A549 (cell line): ENCODE data around the gene DPPA2. TPM values are rescaled to one million over a fixed set of nuclear protein-coding genes. Genes with fewer than 3 reads are reported as not detected.

ENCODE experiments used
- ATAC-seq, 2 experiments: fragments of 200-7000 bp in 1 of 2; fragments of >200 bp in 1 of 2; cut with Nextera tagmentation in 1 of 2; cut with Tn5 transposase in 1 of 2; 3 replicates each; pipeline versions ENCODE4 v1.8.0 to v1.9.1; 2018 to 2020; ENCODE audit warnings: mild to moderate bottlenecking in 1 of 2, moderate library complexity in 1 of 2
- CTCF ChIA-PET: fragments of 300-600 bp; sonication (Branson Sonifier 250); formaldehyde crosslinking; extraction: SDS; loops from one replicate; lab custom pipeline; 2021; ENCODE audit warnings: antibody characterized with exemption, inconsistent platforms; lab: Yijun Ruan, JAX
- POLR2A ChIA-PET: fragments of 350-600 bp; formaldehyde crosslinking; extraction: SDS; loops from one replicate; lab custom pipeline; 2021; ENCODE audit warnings: antibody characterized with exemption, inconsistent platforms; lab: Yijun Ruan, JAX
- DNase-seq, 2 experiments: peaks; one replicate each; pipeline versions ENCODE4 v3.0.0 to v3.0.0-alpha.2; 2011 to 2016; ENCODE audit warnings: low read depth in 1 of 2, low spot score in 1 of 2
- FAIRE-seq: peaks from 2 replicates; lab custom pipeline; 2011; peaks lifted over from hg19 to GRCh38; lab: Jason Lieb, UNC
- H3K27ac ChIP-seq, 2 experiments: fragments of >200 bp; sonication (Bioruptor Twin); formaldehyde crosslinking; 3 replicates each; pipeline ENCODE4 v1.5.1; 2016 to 2017
- H3K4me1 ChIP-seq: fragments of >200 bp; sonication (Bioruptor Twin); formaldehyde crosslinking; 3 replicates; pipeline ENCODE4 v1.6.1; 2016
- H3K4me2 ChIP-seq: fragments of >200 bp; sonication (Bioruptor Twin); formaldehyde crosslinking; 3 replicates; pipeline ENCODE4 v1.6.1; 2016
- H3K4me3 ChIP-seq: fragments of >200 bp; sonication (Bioruptor Twin); formaldehyde crosslinking; 3 replicates; pipeline ENCODE4 v1.5.1; 2016
- H3K9me3 ChIP-seq: fragments of >200 bp; sonication (Bioruptor Twin); formaldehyde crosslinking; 3 replicates; pipeline ENCODE4 v1.6.1; 2016
- BHLHE40 ChIP-seq: IDR thresholded peaks from 2 replicates; pipeline ENCODE4 v1.6.1; 2012; ENCODE audit warnings: low read depth, low read length, inconsistent platforms
- CBX8 ChIP-seq: fragments of 200-600 bp; sonication (generic); IDR thresholded peaks from 2 replicates; pipeline ENCODE4 v1.6.1; 2016
- CEBPB ChIP-seq, 2 experiments: fragments of >200 bp in 1 of 2; sonication (Bioruptor Twin) in 1 of 2; formaldehyde crosslinking in 1 of 2; IDR thresholded peaks; 2 replicates each; pipeline ENCODE4 v1.6.1; 2012 to 2016
- CHD2 ChIP-seq: fragments of 150-350 bp; IDR thresholded peaks from 2 replicates; pipeline ENCODE4 v1.6.1; 2014; ENCODE audit warnings: low read length; ENCODE audit not compliant: partially characterized antibody
- CHD4 ChIP-seq: fragments of 200-600 bp; sonication (generic); IDR thresholded peaks from 2 replicates; pipeline ENCODE4 v1.6.1; 2016; ENCODE audit warnings: antibody characterized with exemption, mild to moderate bottlenecking, borderline replicate concordance
- EP300 ChIP-seq, 2 experiments: fragments of >200 bp; sonication (Bioruptor Twin); formaldehyde crosslinking; IDR thresholded peaks; 2 replicates in 1 of 2; 3 replicates in 1 of 2; pipeline ENCODE4 v1.6.1; 2016 to 2017
- ESRRA ChIP-seq: fragments of 150-350 bp; IDR thresholded peaks from 2 replicates; pipeline ENCODE4 v1.6.1; 2014; ENCODE audit warnings: mild to moderate bottlenecking, low read length, borderline replicate concordance
- FOSB ChIP-seq: fragments of 250-450 bp; sonication (Bioruptor Pico); IDR thresholded peaks from 2 replicates; pipeline ENCODE4 v1.5.0; 2020; ENCODE audit warnings: mild to moderate bottlenecking, moderate library complexity
- FOXS1 ChIP-seq: fragments of 250-450 bp; sonication (Bioruptor Pico); IDR thresholded peaks from 2 replicates; pipeline ENCODE4 v1.5.0; 2020; ENCODE audit warnings: mild to moderate bottlenecking, moderate library complexity
- HEYL ChIP-seq: fragments of 250-450 bp; sonication (Bioruptor Pico); IDR thresholded peaks from 2 replicates; pipeline ENCODE4 v1.8.0; 2021; ENCODE audit warnings: mild to moderate bottlenecking, moderate library complexity
- HOXB5 ChIP-seq: fragments of 250-450 bp; sonication (Bioruptor Pico); IDR thresholded peaks from 2 replicates; pipeline ENCODE4 v1.5.0; 2020; ENCODE audit warnings: mild to moderate bottlenecking, moderate library complexity
- JUNB ChIP-seq: fragments of >200 bp; sonication (Bioruptor Twin); formaldehyde crosslinking; IDR thresholded peaks from 2 replicates; pipeline ENCODE4 v1.6.1; 2016
- KDM1A ChIP-seq: fragments of 200-600 bp; sonication (generic); IDR thresholded peaks from 2 replicates; pipeline ENCODE4 v1.6.1; 2016; ENCODE audit warnings: low read depth, mild to moderate bottlenecking
- MAFK ChIP-seq: fragments of 450-650 bp; IDR thresholded peaks from 2 replicates; pipeline ENCODE4 v1.6.1; 2014; ENCODE audit not compliant: partially characterized antibody
- NFE2L2 ChIP-seq: fragments of 150-350 bp; conservative IDR thresholded peaks from 2 replicates; pipeline ENCODE4 v1.6.1; 2014; ENCODE audit warnings: low read length
- NR3C1 ChIP-seq: fragments of >200 bp; sonication (Bioruptor Twin); formaldehyde crosslinking; IDR thresholded peaks from 3 replicates; pipeline ENCODE4 v1.6.1; 2017
- PHF8 ChIP-seq: fragments of 200-600 bp; sonication (generic); IDR thresholded peaks from 2 replicates; pipeline ENCODE4 v1.6.1; 2016; ENCODE audit warnings: low read depth, mild to moderate bottlenecking, antibody characterized with exemption, moderate library complexity, borderline replicate concordance
- RAD21 ChIP-seq, 2 experiments: fragments of >200 bp in 1 of 2; sonication (Bioruptor Twin) in 1 of 2; formaldehyde crosslinking in 1 of 2; IDR thresholded peaks in 1 of 2; conservative IDR thresholded peaks in 1 of 2; 2 replicates in 1 of 2; 3 replicates in 1 of 2; pipeline ENCODE4 v1.6.1; 2012 to 2018; ENCODE audit warnings: inconsistent platforms in 1 of 2
- RARB ChIP-seq: fragments of 250-450 bp; sonication (Bioruptor Pico); IDR thresholded peaks from 2 replicates; pipeline ENCODE4 v1.8.0; 2021; ENCODE audit warnings: mild to moderate bottlenecking, moderate library complexity
- RCOR1 ChIP-seq: fragments of 150-350 bp; IDR thresholded peaks from 2 replicates; pipeline ENCODE4 v1.6.1; 2014; ENCODE audit warnings: antibody characterized with exemption, low read length, low read depth
- SREBF2 ChIP-seq: fragments of 450-650 bp; IDR thresholded peaks from 2 replicates; pipeline ENCODE4 v1.6.1; 2014; ENCODE audit warnings: mild to moderate bottlenecking, moderate library complexity
- ZFP36 ChIP-seq: fragments of 450-650 bp; IDR thresholded peaks from 2 replicates; pipeline ENCODE4 v1.6.1; 2014; ENCODE audit warnings: borderline replicate concordance; ENCODE audit not compliant: partially characterized antibody
- ZNF302 ChIP-seq: fragments of 250-450 bp; sonication (Bioruptor Pico); IDR thresholded peaks from 2 replicates; pipeline ENCODE4 v1.9.0; 2021; ENCODE audit warnings: inconsistent platforms, mild to moderate bottlenecking, moderate library complexity
- ZSCAN20 ChIP-seq: fragments of 250-450 bp; sonication (Bioruptor Pico); IDR thresholded peaks from 2 replicates; pipeline ENCODE4 v1.8.0; 2022; ENCODE audit warnings: mild to moderate bottlenecking, moderate library complexity
- WGBS: methylation state at CpG from one replicate; pipeline ENCODE4 v1.1.6; 2017; ENCODE audit errors: missing lambda C conversion rate; 5-methylcytosine and 5-hydroxymethylcytosine counted together
- polyA plus RNA-seq, 4 experiments: library from polyadenylated mRNA; depleted of rRNA in 3 of 4; stranded (reverse); fragments of >200 nt; fragmentation: RNase III in 1 of 4; extraction: RNeasy Plus Mini Kit Qiagen cat#74134 plus additional on column Dnase treatment in 1 of 4; gene quantifications; 2 replicates in 3 of 4; 3 replicates in 1 of 4; pipeline ENCODE4 v1.2.3, GENCODE V29; 2011 to 2017
- TF ChIP-seq, protein P1 (sequence below): fragments of 450-650 bp; IDR thresholded peaks from 2 replicates; pipeline ENCODE4 v1.6.1; 2014; ENCODE audit warnings: antibody characterized with exemption
- TF ChIP-seq, protein P2 (sequence below): fragments of 250-450 bp; sonication (Bioruptor Pico); IDR thresholded peaks from 2 replicates; pipeline ENCODE4 v1.5.0; 2020; ENCODE audit warnings: low read depth, mild to moderate bottlenecking, moderate library complexity
- TF ChIP-seq, protein P3 (sequence below): fragments of >200 bp; sonication (Bioruptor Twin); formaldehyde crosslinking; IDR thresholded peaks from 3 replicates; pipeline ENCODE4 v1.5.1; 2016
- TF ChIP-seq, protein P4 (sequence below): IDR thresholded peaks from 2 replicates; pipeline ENCODE4 v1.6.1; 2012; ENCODE audit warnings: low read depth, borderline replicate concordance
- TF ChIP-seq, protein P5 (sequence below): IDR thresholded peaks from 2 replicates; pipeline ENCODE4 v1.6.1; 2012

DPPA2 gene
- polyA plus RNA-seq, 2 of the 4 experiments (the other 2 are of a cell fraction) = not detected

DNA sequence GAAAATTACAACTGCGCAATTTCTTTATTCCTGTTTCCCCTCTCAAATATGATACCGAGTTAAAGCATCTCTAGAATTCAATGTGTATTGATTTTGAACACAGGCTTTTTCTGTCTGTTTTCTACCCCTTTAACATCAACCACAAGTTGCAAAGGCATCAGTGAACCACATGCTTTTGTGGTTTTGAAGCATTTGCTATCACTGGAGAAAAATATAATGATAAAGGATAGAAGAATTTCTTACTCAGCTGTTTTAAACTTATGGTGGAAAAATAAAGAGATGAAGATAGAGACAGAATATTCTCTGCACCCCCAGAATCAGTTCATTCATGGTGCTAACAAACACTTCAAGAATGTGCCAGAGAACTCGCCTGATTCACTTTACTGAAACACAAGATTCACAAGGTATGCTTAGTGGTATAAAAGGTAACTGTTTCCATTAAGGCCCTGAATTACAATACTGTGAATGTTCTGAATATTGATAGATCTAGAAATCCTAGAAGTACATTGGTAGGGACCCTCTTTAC, 30.5 kb upstream of the DPPA2 start:
- FAIRE-seq (no peak), DNase-seq (no peak), ATAC-seq (no peak)
- Histone ChIP-seq H3K4me3 (no peak overlapping the region), H3K9me3 (no peaks in the 10 kb centered on the region), H3K27ac (no peak overlapping the region), H3K4me2 (no peak overlapping the region), H3K4me1 (no peaks in the 10 kb centered on the region; the same call in 2 of the 3 replicates)
- POLR2A ChIA-PET = no interaction called here
- CTCF ChIA-PET = interaction anchor here (1.1 kb wide), 1 partner anchor 67 kb away, joined by 3 read pairs; no protein-coding TSS in a partner anchor
- 71% methylated on average over 3 of the region's 3 CpGs for WGBS
- no peak for TF ChIP-seq NR3C1
- TF ChIP-seq EP300 (IDR thresholded peaks at IDR 0.05) = no peak
- no peak for TF ChIP-seq BHLHE40
- no peak for TF ChIP-seq MAFK
- TF ChIP-seq, protein P1, sequence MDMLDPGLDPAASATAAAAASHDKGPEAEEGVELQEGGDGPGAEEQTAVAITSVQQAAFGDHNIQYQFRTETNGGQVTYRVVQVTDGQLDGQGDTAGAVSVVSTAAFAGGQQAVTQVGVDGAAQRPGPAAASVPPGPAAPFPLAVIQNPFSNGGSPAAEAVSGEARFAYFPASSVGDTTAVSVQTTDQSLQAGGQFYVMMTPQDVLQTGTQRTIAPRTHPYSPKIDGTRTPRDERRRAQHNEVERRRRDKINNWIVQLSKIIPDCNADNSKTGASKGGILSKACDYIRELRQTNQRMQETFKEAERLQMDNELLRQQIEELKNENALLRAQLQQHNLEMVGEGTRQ = no peak
- no peak for TF ChIP-seq RAD21 (conservative IDR thresholded peaks at IDR 0.05 in 1 of 2, IDR thresholded peaks at IDR 0.05 in 1 of 2)
- TF ChIP-seq HOXB5 = no peak
- TF ChIP-seq, protein P2, sequence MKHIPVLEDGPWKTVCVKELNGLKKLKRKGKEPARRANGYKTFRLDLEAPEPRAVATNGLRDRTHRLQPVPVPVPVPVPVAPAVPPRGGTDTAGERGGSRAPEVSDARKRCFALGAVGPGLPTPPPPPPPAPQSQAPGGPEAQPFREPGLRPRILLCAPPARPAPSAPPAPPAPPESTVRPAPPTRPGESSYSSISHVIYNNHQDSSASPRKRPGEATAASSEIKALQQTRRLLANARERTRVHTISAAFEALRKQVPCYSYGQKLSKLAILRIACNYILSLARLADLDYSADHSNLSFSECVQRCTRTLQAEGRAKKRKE (CRISPR knock-in tag) = no peak
- TF ChIP-seq HEYL (CRISPR knock-in tag) = no peak
- TF ChIP-seq NFE2L2 = no peak
- TF ChIP-seq CHD4 = no peak
- no peak for TF ChIP-seq ZNF302 (CRISPR knock-in tag)
- TF ChIP-seq KDM1A = no peak
- TF ChIP-seq RCOR1 = no peak
- no peak for TF ChIP-seq CEBPB (IDR thresholded peaks at IDR 0.05)
- TF ChIP-seq, protein P3, sequence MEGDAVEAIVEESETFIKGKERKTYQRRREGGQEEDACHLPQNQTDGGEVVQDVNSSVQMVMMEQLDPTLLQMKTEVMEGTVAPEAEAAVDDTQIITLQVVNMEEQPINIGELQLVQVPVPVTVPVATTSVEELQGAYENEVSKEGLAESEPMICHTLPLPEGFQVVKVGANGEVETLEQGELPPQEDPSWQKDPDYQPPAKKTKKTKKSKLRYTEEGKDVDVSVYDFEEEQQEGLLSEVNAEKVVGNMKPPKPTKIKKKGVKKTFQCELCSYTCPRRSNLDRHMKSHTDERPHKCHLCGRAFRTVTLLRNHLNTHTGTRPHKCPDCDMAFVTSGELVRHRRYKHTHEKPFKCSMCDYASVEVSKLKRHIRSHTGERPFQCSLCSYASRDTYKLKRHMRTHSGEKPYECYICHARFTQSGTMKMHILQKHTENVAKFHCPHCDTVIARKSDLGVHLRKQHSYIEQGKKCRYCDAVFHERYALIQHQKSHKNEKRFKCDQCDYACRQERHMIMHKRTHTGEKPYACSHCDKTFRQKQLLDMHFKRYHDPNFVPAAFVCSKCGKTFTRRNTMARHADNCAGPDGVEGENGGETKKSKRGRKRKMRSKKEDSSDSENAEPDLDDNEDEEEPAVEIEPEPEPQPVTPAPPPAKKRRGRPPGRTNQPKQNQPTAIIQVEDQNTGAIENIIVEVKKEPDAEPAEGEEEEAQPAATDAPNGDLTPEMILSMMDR = no peak
- TF ChIP-seq, protein P4, sequence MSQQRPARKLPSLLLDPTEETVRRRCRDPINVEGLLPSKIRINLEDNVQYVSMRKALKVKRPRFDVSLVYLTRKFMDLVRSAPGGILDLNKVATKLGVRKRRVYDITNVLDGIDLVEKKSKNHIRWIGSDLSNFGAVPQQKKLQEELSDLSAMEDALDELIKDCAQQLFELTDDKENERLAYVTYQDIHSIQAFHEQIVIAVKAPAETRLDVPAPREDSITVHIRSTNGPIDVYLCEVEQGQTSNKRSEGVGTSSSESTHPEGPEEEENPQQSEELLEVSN = no peak
- TF ChIP-seq, all 56 proteins: peak for 0

DNA sequence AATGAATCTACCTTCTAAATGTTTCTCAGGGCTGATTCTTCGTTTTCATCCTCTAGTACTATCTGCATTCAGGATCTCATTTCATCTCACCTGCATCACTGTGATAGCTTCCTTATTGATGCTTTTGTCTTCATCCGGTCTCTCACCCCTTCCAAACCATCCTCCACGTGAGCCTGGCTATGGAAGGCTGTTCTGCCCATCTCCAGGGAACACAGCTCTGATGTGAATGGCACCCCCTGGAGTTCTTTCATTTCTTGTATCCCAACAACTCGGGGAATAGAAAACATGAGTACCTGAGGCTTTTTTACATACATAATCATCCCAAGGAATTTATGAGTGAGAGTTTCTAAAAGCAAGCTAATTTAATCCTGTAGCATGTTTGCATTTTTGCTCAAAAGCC, 29.8 kb upstream of the DPPA2 start:
- no peak for ATAC-seq
- CTCF ChIA-PET = no interaction called here
- no peak for FAIRE-seq

More for the DNA sequence above, 29.8 kb upstream of the DPPA2 start:
- Histone ChIP-seq H3K9me3 (no peaks in the 10 kb centered on the region), H3K4me2 (no peak overlapping the region), H3K4me3 (no peak overlapping the region), H3K27ac (no peak overlapping the region), H3K4me1 (no peaks in the 10 kb centered on the region)
- 36% methylated on average over 4 of the region's 4 CpGs for WGBS
- TF ChIP-seq ESRRA (no peak), FOSB (CRISPR knock-in tag) (no peak), NFE2L2 (no peak), RARB (CRISPR knock-in tag) (no peak), CHD2 (no peak), RCOR1 (no peak), ZSCAN20 (CRISPR knock-in tag) (no peak), HEYL (CRISPR knock-in tag) (no peak), ZFP36 (no peak), JUNB (no peak), CBX8 (no peak), PHF8 (no peak), FOXS1 (no peak), SREBF2 (no peak), CHD4 (no peak)
- TF ChIP-seq, protein P2 (CRISPR knock-in tag) = no peak
- TF ChIP-seq, protein P3 = no peak
- TF ChIP-seq, protein P5, sequence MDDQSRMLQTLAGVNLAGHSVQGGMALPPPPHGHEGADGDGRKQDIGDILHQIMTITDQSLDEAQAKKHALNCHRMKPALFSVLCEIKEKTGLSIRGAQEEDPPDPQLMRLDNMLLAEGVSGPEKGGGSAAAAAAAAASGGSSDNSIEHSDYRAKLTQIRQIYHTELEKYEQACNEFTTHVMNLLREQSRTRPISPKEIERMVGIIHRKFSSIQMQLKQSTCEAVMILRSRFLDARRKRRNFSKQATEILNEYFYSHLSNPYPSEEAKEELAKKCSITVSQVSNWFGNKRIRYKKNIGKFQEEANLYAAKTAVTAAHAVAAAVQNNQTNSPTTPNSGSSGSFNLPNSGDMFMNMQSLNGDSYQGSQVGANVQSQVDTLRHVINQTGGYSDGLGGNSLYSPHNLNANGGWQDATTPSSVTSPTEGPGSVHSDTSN = no peak
- TF ChIP-seq, protein P4 = no peak
- POLR2A ChIA-PET = no interaction called here
- no peak for DNase-seq
